Measurements from ENCODE around the gene MTA3. TPM values are rescaled to one million over a fixed set of nuclear protein-coding genes. Genes with fewer than 3 reads are reported as not detected.

Gene MTA3
- total and polyA plus RNA-seq, 2 donors (not counting 3 experiments of a cell fraction or from before 2014, with no cell fraction given) = 36.3 to 53.3 TPM

- H3K27ac ChIP-seq (ENCODE audit: insufficient read depth, low read depth, low read length) = no peak overlapping the region
- no peak for TF ChIP-seq POLR2AphosphoS5 (IDR thresholded peaks at IDR 0.05; ENCODE audit: insufficient read depth, low read depth, low read length)
- TF ChIP-seq JUN (IDR thresholded peaks at IDR 0.05; ENCODE audit: borderline replicate concordance, insufficient read depth, insufficient read length, low read depth) = no peak
- no peak for TF ChIP-seq MAX (IDR thresholded peaks at IDR 0.05; ENCODE audit: insufficient read depth, insufficient read length)
- TF ChIP-seq CTCF (IDR thresholded peaks at IDR 0.05; ENCODE audit: extremely low read depth in 1 of 2, insufficient read depth in 1 of 2, low read depth in 1 of 2, low read length in 2 of 2) = no peak
- no peak for TF ChIP-seq EZH2 (IDR thresholded peaks at IDR 0.05; ENCODE audit: borderline replicate concordance, low read depth, low read length, severe bottlenecking)
- TF ChIP-seq POLR2A (IDR thresholded peaks at IDR 0.05; ENCODE audit: low read depth, low read length) = no peak
- TF ChIP-seq GATA2 (IDR thresholded peaks at IDR 0.05; ENCODE audit: insufficient read depth, insufficient read length, low read depth, low read length) = no peak
- TF ChIP-seq FOS (IDR thresholded peaks at IDR 0.05; ENCODE audit: borderline replicate concordance, insufficient read depth, low read length) = no peak
- POLR2A ChIA-PET = no interaction called here
- H3K79me2 ChIP-seq (ENCODE audit: control insufficient read depth, insufficient read depth, low read length) = no peaks in the 10 kb centered on the region
- H2AFZ ChIP-seq (ENCODE audit: low read depth, low read length) = no peak overlapping the region
- H4K20me1 ChIP-seq (replicated peaks; ENCODE audit: control insufficient read depth, extremely low read depth, insufficient read depth, low read length) = no peaks in the 10 kb centered on the region
- DNase-seq (ENCODE audit: low read depth, low spot score) = no peak
- no peaks in the 10 kb centered on the region for H3K36me3 ChIP-seq (ENCODE audit: control insufficient read depth in 2 of 2, extremely low read depth in 1 of 2, insufficient read depth in 2 of 2, low read length in 2 of 2)
- dilution Hi-C loops (cut with MboI; ENCODE audit: extremely low pct_ligation_motif_present, low sequenced_read_pairs) (no loop called here), intact Hi-C loops (cut with micrococcal nuclease) (no loop called here)
- H3K9me3 ChIP-seq (replicated peaks; ENCODE audit: control insufficient read depth, insufficient read depth, low read length) = no peaks in the 10 kb centered on the region
- CTCF ChIA-PET = no interaction called here
- no peaks in the 10 kb centered on the region for H3K4me1 ChIP-seq (ENCODE audit: control insufficient read depth, extremely low read depth, insufficient read depth, low read length)
- no peak overlapping the region for H3K4me3 ChIP-seq (replicated peaks in 1 of 3; ENCODE audit: insufficient read depth in 1 of 3, low read depth in 1 of 3, low read length in 3 of 3)
- no peaks in the 10 kb centered on the region for H3K27me3 ChIP-seq (ENCODE audit: control insufficient read depth in 2 of 2, insufficient read depth in 2 of 2, low read length in 2 of 2)
- H3K9ac ChIP-seq (replicated peaks; ENCODE audit: extremely low read depth, insufficient read depth, low read length) = no peak overlapping the region
- no peak overlapping the region for H3K4me2 ChIP-seq (ENCODE audit: insufficient read depth, low read length)
- BruUV-seq (replicated peaks) = no TSS peak
- FAIRE-seq = no peak
- no peaks in the 10 kb centered on the region for H3K9me1 ChIP-seq (replicated peaks; ENCODE audit: control insufficient read depth, extremely low read depth, insufficient read depth, low read length)
Observed at GRCh38 chr2:42696987-42697386, 128.6 kb downstream of the MTA3 start.

Measured in endothelial cell of umbilical vein (primary cell).